ENCODE measurements around the gene PHLDB2. TPM values are rescaled to one million over a fixed set of nuclear protein-coding genes. Genes with fewer than 3 reads are reported as not detected.

The PHLDB2 gene
- total RNA-seq, 1 donor from 2014 or later: 60.8 TPM

- DNase-seq: no peak
- no peak for TF ChIP-seq CTCF (IDR thresholded peaks at IDR 0.05)
- intact Hi-C loops (cut with DNase I): loop anchor here (10.0 kb wide), 1 partner anchor 48 kb away; no protein-coding TSS in a partner anchor
- Histone ChIP-seq H3K27me3 (no peaks in the 10 kb centered on the region), H3K4me1 (no peaks in the 10 kb centered on the region), H3K36me3 (no peaks in the 10 kb centered on the region), H3K27ac (no peak overlapping the region), H3K9me3 (no peaks in the 10 kb centered on the region), H3K4me3 (no peak overlapping the region)
- no peak for ATAC-seq
Measured at GRCh38 chr3:111913163-111913763, 54.2 kb downstream of the PHLDB2 start.

GRCh38 chr3:111915905-111916304 is 56.8 kb downstream of the PHLDB2 start:
- no peaks in the 10 kb centered on the region for H3K27me3 ChIP-seq
- H3K4me1 ChIP-seq: no peaks in the 10 kb centered on the region
- no peak for DNase-seq
- TF ChIP-seq CTCF (IDR thresholded peaks at IDR 0.05): no peak
- H3K4me3 ChIP-seq: no peak overlapping the region
- no peak overlapping the region for H3K27ac ChIP-seq
- H3K36me3 ChIP-seq: peaks cover 9% of the 10 kb centered on the region
- H3K9me3 ChIP-seq: no peaks in the 10 kb centered on the region
- intact Hi-C loops (cut with DNase I): loop anchor here (10.0 kb wide), 1 partner anchor 51 kb away; no protein-coding TSS in a partner anchor
- no peak for ATAC-seq

GRCh38 chr3:111917300-111917699 is 58.2 kb downstream of the PHLDB2 start:
- Histone ChIP-seq H3K4me1 (no peaks in the 10 kb centered on the region), H3K27me3 (no peaks in the 10 kb centered on the region), H3K36me3 (peaks cover 9% of the 10 kb centered on the region), H3K4me3 (no peak overlapping the region), H3K27ac (no peak overlapping the region), H3K9me3 (no peaks in the 10 kb centered on the region)
- intact Hi-C loops (cut with DNase I): loop anchor here (10.0 kb wide), 1 partner anchor 52 kb away; no protein-coding TSS in a partner anchor
- TF ChIP-seq CTCF (IDR thresholded peaks at IDR 0.05): no peak
- ATAC-seq (no peak), DNase-seq (no peak)

- Histone ChIP-seq H3K36me3 (peaks cover 19% of the 10 kb centered on the region), H3K27ac (no peak overlapping the region), H3K9me3 (no peaks in the 10 kb centered on the region), H3K4me1 (no peaks in the 10 kb centered on the region), H3K4me3 (no peak overlapping the region), H3K27me3 (no peaks in the 10 kb centered on the region)
- intact Hi-C loops (cut with DNase I): loop anchor here (10.0 kb wide), 1 partner anchor 55 kb away; no protein-coding TSS in a partner anchor
- ATAC-seq (no peak), DNase-seq (no peak)
- TF ChIP-seq CTCF (IDR thresholded peaks at IDR 0.05): no peak
Measured at GRCh38 chr3:111919370-111920065, 60.5 kb downstream of the PHLDB2 start.

GRCh38 chr3:111921181-111921580 is 62.1 kb downstream of the PHLDB2 start:
- ATAC-seq: no peak
- no peak for TF ChIP-seq CTCF (IDR thresholded peaks at IDR 0.05)
- intact Hi-C loops (cut with DNase I): no loop called here
- Histone ChIP-seq H3K36me3 (peaks cover 24% of the 10 kb centered on the region), H3K4me1 (peaks cover 2% of the 10 kb centered on the region), H3K9me3 (no peaks in the 10 kb centered on the region), H3K27ac (no peak overlapping the region), H3K4me3 (no peak overlapping the region), H3K27me3 (no peaks in the 10 kb centered on the region)
- DNase-seq: no peak

Measured in upper lobe of right lung (tissue), 1 donor.